Panc1 (cell line): ENCODE measurements around the gene ELOVL6.

Experiments
- POLR2AphosphoS5 ChIP-seq: IDR thresholded peaks from 2 replicates; pipeline ENCODE4 v1.6.1; 2012; ENCODE audit warnings: mild to moderate bottlenecking, low read depth, low read length, moderate library complexity
- TF ChIP-seq, protein P1 (sequence below): fragments of 450-650 bp; IDR thresholded peaks from 2 replicates; pipeline ENCODE4 v1.5.1; 2017; ENCODE audit warnings: mild to moderate bottlenecking

DNA sequence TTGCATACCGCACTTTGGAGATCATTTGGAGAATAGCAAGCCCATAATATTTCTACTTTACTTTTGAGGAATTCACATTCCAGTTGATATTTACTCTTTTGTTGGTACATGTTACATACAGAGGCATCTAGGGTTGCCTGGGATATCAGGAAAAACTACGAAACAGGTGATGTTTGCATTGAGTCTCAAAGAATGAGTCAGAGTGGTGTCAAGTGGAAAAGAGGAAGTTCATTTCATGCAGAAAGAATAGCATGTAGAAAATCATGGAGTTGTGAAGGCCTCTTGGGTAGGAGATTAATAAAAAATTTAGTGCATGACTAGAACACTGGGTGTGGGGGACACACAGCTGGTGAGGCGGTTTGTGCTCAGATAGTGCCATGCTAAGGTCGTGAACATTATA, 33.5 kb upstream of the ELOVL6 start:
- no peak for TF ChIP-seq POLR2AphosphoS5
- TF ChIP-seq, protein P1, sequence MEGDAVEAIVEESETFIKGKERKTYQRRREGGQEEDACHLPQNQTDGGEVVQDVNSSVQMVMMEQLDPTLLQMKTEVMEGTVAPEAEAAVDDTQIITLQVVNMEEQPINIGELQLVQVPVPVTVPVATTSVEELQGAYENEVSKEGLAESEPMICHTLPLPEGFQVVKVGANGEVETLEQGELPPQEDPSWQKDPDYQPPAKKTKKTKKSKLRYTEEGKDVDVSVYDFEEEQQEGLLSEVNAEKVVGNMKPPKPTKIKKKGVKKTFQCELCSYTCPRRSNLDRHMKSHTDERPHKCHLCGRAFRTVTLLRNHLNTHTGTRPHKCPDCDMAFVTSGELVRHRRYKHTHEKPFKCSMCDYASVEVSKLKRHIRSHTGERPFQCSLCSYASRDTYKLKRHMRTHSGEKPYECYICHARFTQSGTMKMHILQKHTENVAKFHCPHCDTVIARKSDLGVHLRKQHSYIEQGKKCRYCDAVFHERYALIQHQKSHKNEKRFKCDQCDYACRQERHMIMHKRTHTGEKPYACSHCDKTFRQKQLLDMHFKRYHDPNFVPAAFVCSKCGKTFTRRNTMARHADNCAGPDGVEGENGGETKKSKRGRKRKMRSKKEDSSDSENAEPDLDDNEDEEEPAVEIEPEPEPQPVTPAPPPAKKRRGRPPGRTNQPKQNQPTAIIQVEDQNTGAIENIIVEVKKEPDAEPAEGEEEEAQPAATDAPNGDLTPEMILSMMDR: no peak
